ENCODE data around the gene BPIFB4.
"Not testable (repeated sequence)": the region's sequence is repeated elsewhere in the genome, so short reads cannot be mapped to it uniquely, and the experiment has no call there.

Gene BPIFB4

GRCh38 chr20:33079259-33079658 lies at the start of gene BPIFB4:
TSS of gene BPIFB4 (plus strand) at chr20:33079643. CDS start at chr20:33081527, 1,884 bp downstream.
- DNase-seq (ENCODE audit: low read depth in 2 of 2) = no peak

DNA sequence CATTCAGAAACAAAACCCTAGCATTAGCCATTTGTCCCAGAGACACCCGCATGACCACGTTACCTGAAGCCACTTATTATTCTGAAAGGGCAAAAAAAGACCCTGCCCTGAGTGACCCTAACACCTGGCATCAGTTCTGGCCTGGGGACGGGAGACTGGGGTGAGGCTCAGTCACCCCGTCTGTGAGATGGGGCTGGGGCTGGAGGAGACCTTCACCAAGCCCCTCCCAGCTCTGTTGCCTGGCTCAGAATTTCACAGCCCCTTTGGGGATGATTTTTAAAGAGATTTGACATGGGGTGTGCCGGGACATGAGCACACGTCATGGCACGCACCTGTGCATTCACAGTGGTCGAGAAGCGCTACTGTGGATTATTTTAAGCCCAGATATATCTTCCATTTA lies 49.4 kb upstream of the BPIFB4 start:
- DNase-seq (ENCODE audit: low read depth in 2 of 2) = no peak

DNA sequence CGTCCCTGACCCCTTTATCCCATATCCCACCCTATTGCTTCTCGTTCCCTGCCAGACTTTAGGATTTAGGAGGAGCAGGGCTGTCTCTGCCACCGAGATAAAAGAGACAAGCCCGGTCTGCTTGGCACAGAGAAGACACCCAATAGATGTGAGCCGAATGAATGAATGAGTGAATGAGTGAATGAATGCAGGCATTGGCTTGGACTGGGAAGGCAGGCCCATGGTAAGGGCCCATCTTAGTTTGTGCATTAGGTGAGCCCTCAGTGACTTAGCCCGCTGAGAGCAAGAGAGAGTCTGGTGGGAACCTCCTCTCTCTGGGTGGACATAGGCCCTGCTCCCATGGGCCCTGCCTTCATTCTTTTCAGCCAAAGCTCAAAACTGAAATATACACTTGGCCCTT lies 48.9 kb upstream of the BPIFB4 start:
- DNase-seq (ENCODE audit: low read depth in 2 of 2) = no peak

- no peak for DNase-seq (ENCODE audit: low read depth in 2 of 2)
Observed at GRCh38 chr20:33031531-33031930, 47.9 kb upstream of the BPIFB4 start, which contains the start of gene BPIFB6. TSS of gene BPIFB6 (plus strand) at chr20:33031648. CDS start at chr20:33031648, 0 bp downstream.

- no peak for DNase-seq (ENCODE audit: low read depth in 2 of 2)
Observed at GRCh38 chr20:33032555-33032954, 46.9 kb upstream of the BPIFB4 start.

GRCh38 chr20:33033381-33033780 lies 46.1 kb upstream of the BPIFB4 start:
- DNase-seq (ENCODE audit: low read depth in 2 of 2) = no peak

- DNase-seq (ENCODE audit: low read depth in 2 of 2) = no peak
Observed at GRCh38 chr20:33034115-33034514, 45.3 kb upstream of the BPIFB4 start.

- no peak for DNase-seq (ENCODE audit: low read depth in 2 of 2)
Observed at GRCh38 chr20:33034901-33035492, 44.4 kb upstream of the BPIFB4 start.

GRCh38 chr20:33037456-33037855 lies 42.0 kb upstream of the BPIFB4 start:
- no peak for DNase-seq (ENCODE audit: low read depth in 2 of 2)

- no peak for DNase-seq (ENCODE audit: low read depth in 2 of 2)
Observed at GRCh38 chr20:33038243-33038642, 41.2 kb upstream of the BPIFB4 start.

DNA sequence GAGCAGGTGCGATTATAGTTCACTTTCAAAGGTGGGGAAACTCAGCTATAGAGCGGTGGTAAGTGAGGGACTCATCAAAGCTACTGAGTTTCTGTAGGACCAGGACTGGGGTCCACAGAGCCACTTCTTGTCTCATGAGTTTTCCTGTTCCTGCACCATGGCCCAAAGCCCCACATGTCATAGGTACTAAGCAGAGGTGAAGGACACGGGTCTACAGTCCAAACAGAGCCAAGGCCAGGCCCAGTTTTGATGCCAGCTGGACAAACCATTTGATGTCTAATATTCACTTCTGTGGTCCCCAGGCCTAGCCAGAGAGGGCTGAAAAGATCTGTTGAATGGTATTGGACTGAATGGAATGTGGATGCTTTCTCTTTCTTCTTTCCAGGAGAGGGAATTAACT lies 37.0 kb upstream of the BPIFB4 start:
- DNase-seq (ENCODE audit: low read depth in 2 of 2) = no peak

- DNase-seq (ENCODE audit: low read depth in 2 of 2) = no peak
Observed at GRCh38 chr20:33042983-33043730, 36.3 kb upstream of the BPIFB4 start.

GRCh38 chr20:33043731-33044181 lies 35.7 kb upstream of the BPIFB4 start:
- no peak for DNase-seq (ENCODE audit: low read depth in 2 of 2)

GRCh38 chr20:33045129-33045721 lies 34.2 kb upstream of the BPIFB4 start:
- DNase-seq (ENCODE audit: low read depth in 2 of 2) = not testable (repeated sequence)

- no peak for DNase-seq (ENCODE audit: low read depth in 2 of 2)
Observed at GRCh38 chr20:33046412-33046811, 33.0 kb upstream of the BPIFB4 start.

GRCh38 chr20:33051333-33051732 lies 28.1 kb upstream of the BPIFB4 start:
- DNase-seq (ENCODE audit: low read depth in 2 of 2) = no peak

GRCh38 chr20:33053291-33054106 lies 25.9 kb upstream of the BPIFB4 start, which contains the start of gene BPIFB3:
TSS of gene BPIFB3 (plus strand) at chr20:33053903. CDS start at chr20:33055436, 1,533 bp downstream.
- DNase-seq (ENCODE audit: low read depth in 2 of 2) = no peak

- DNase-seq (ENCODE audit: low read depth in 2 of 2) = no peak
Observed at GRCh38 chr20:33054381-33054780, 25.1 kb upstream of the BPIFB4 start.

- no peak for DNase-seq (ENCODE audit: low read depth in 2 of 2)
Observed at GRCh38 chr20:33054791-33055190, 24.7 kb upstream of the BPIFB4 start.

DNA sequence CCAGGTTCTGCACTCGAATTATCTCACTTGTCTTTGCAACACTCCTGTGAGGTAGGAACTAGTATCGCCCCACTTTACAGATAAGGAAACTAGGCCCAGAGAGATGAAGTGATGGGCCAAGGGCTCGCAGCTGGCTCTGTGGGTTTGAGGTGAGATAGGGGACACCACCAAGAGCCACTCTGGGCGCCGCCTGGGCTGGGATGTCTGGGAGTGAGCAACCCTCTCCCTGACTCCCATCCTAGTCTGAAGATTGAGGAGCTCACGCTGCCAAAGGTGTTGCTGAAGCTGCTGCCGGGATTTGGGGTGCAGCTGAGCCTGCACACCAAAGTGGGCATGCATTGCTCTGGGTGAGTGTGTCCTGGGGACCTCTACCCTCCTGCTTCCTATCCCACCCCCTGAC lies 20.3 kb upstream of the BPIFB4 start:
- DNase-seq (ENCODE audit: low read depth in 2 of 2) = no peak

DNA sequence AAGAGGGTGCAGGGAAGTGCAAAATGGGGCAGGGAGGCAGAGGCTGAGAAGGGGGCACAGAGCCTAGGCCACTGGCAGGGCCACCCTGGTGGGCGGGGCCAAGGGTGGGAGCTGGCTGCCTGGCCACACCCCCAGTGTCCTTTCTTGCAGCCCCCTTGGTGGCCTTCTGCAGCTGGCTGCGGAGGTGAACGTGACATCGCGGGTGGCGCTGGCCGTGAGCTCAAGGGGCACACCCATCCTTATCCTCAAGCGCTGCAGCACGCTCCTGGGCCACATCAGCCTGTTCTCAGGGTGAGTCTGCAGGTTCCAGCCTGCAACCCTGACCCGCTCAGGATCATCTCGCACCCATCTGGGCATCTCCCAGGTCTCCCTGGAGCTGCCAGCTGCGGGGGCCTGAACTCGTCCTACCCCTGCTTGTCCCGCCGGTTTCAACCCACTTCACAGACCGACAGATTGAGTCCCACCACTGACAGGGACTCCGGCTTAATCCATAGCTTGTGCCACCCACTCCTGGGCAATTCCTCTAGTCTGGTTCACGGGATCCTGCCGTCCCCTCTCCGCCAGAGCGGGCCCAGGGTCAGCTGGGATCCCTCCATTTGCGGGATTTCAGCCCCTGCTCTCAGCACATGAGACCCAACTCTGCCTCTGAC lies 19.6 kb upstream of the BPIFB4 start:
- DNase-seq (ENCODE audit: low read depth in 2 of 2) = no peak

DNA sequence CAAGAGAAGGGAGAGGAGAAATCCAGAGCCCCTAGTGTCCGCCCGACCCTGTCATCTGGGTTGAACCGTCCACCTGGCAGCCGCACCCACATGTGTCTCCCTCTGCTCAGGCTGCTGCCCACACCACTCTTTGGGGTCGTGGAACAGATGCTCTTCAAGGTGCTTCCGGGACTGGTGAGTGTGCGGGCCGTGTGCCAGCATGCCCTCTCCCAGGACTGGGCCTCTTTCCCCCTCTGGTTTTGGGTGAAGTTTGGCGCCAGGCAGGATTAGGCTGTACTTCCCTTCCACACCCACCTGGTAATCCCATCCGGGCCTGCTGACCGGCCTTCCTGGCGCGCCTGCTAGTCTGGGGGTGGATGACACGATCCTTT lies 17.8 kb upstream of the BPIFB4 start:
- no peak for DNase-seq (ENCODE audit: low read depth in 2 of 2)
